HG03469 (cell line): ENCODE data around the gene GPAM.
A peak's percentile ranks its signal among the peaks of the same experiment; 100 is the strongest.
"Not testable (repeated sequence)": the region's sequence is repeated elsewhere in the genome, so short reads cannot be mapped to it uniquely, and the experiment has no call there.

Experiments
- ATAC-seq: cut with Tn5 transposase; IDR thresholded peaks from one replicate; pipeline ENCODE4 v1.9.1; 2021; ENCODE audit warnings: mild to moderate bottlenecking, moderate library complexity, moderate number of reproducible peaks; ENCODE audit not compliant: unreplicated experiment

The GPAM gene, protein sequence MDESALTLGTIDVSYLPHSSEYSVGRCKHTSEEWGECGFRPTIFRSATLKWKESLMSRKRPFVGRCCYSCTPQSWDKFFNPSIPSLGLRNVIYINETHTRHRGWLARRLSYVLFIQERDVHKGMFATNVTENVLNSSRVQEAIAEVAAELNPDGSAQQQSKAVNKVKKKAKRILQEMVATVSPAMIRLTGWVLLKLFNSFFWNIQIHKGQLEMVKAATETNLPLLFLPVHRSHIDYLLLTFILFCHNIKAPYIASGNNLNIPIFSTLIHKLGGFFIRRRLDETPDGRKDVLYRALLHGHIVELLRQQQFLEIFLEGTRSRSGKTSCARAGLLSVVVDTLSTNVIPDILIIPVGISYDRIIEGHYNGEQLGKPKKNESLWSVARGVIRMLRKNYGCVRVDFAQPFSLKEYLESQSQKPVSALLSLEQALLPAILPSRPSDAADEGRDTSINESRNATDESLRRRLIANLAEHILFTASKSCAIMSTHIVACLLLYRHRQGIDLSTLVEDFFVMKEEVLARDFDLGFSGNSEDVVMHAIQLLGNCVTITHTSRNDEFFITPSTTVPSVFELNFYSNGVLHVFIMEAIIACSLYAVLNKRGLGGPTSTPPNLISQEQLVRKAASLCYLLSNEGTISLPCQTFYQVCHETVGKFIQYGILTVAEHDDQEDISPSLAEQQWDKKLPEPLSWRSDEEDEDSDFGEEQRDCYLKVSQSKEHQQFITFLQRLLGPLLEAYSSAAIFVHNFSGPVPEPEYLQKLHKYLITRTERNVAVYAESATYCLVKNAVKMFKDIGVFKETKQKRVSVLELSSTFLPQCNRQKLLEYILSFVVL

DNA sequence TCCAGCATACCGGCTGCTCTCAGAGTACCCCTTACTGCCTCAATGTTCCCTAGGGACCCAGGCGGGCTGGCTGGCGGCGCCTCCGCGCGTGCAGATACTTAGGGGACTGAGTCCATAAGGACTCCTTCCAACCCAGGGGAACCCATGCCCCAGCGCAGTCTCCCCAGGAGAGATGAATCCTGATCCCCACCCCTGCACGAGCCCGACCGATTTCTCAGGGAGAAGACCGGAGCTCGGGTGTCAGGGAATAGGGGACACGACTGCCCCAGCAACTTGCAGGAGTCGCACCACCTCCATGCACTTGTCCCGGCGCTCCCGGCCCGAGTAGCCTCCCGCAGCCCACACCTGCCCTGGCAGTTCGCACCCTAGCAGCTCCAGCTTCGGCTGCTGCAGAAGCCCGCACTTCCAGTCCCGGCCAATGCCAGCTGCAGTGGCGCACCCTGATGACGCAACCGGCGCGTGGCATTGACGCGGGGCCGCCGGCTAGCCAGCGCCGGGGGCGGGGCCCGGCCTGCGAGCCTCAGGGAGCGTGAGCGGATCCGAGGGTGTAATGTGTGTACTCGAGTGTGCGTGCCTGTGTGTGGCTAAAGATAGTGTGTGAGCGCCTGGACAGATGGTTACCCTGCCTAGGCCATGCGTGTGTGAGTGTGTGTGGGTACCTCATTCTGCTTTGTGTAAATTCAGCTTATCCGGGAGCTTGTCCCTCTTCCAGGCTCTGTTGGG, at the start of gene GPAM:
Gene GPAM, minus strand, starts transcription at position 437 of the 723 bp plus-strand sequence. CDS start 1,981 bp downstream, outside the sequence.
- ATAC-seq = peak; percentile 95

DNA sequence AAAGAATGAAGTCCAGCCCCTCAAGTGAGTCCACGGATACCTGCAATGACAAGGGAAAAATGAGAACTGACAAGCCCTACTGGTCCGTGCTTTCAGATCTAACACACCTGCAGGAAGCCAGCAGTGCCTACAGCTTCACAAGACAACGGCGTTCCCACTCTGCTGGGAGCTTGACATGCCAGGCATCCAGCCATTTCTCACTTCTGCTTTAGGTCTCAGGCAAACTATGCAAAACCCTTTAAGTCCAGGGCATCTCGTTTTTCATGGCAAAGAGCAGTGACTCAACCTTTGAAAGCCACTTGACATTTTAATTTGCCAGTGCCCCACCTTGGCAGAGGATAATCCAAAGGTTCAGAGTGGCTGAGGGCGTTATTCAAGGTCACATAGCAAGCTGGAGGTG, 49.1 kb upstream of the GPAM start:
- no peak for ATAC-seq

DNA sequence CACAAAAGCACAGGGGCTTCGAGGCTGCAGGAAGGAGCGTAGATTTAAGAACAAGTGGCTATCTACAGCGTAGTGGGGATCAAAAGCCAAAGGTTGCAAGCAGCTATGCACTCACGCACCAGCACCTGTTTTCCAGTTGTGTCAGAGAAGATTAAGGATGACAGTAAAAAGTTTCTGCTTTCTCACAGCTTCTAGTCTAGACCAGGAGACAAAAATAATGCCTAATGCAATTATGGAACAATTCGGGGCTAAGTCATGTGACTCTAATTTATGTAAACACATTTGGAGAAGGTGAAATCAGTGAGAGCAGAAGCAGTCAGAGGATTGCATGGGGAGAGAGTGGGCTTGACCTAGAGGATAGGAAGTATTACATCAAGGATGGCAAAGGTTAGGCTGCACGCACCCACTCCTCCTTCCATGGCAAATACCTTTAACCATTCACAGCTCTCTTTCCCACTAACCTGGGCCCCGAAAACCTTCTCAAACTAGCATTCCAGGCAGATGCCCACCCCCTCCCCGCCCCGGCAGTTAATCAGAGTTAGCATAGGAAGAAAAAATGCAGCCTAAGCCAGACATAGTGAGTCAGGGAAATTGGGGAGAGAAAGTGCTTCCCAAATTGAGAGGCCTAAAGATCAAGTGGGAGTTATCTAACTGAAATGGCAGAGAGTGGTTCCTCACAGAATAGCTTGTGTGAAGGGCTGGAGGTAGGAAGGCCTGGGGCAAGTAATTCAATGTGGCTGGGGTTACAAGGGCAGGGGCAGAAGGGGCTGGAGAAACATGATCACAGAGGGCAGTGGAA, 48.2 kb upstream of the GPAM start:
- ATAC-seq = no peak

DNA sequence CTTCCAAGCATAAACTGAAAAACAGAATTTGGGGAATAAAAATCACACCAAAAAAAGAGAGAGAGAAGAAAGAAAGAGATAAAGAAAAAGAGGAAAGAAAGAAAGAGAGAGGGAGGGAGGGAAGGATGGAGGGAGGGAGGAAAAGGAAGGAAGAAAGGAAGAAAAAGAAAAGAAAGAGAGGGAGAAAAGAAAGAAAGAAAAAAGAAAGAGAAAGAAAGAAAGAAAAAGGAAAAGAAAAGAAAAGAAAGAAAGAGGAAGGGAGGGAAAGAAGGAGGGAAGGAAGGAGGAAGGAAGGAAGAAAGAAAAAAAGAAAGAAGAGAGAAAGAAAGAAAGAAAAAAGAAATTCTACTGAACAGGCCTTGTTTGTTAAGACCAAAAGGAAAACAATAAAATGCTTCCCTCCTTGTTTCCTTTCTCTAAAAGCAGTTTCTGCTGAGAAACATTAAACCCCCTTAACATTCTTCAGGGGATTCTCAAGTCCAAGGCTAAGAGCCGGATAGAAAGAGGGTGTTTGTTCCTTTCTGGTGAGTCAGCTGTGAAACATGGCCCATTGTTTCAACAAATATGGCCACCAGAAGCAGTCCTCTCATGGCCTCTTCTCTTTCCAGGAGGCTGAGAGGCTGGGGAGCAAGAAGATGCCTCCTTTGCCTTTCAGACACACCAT, 46.9 kb upstream of the GPAM start:
- ATAC-seq = no peak

DNA sequence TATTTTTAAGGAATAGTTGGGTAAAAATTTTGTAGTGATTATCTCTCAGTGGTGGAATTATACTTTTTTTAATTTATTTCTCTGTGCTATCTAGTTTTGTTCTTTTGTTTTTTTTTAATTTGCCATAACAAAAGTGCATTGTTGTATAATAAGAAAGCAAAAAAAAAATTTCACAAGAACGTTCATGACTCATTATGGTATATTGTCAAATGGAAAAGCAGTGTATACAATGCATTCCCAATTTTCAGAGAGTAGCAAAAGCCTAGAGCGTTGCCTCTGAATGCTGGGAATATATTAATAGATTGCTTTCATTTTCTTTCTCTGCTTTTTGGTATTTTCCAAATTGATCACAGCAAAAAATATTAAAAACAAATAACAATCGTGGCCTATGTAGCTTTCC, 46.3 kb upstream of the GPAM start:
- no peak for ATAC-seq

DNA sequence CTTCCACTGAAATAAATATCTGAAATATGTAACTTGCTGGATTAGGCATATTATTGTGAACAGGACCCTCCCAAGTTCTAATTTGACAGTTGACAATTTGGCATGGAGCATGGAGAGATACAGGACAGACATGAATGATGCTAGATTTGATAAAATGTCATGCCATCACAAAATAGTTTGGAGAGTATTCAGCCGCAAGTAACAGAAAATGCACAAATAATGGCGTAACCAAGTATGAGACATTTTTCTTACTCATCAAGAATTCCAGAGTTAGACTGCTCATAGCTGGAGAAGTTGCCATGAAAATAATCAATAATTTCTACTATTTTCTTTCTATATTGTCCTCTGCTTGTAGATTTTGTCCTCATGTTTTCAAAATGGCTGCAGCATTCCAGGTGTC, 45.5 kb upstream of the GPAM start:
- no peak for ATAC-seq

DNA sequence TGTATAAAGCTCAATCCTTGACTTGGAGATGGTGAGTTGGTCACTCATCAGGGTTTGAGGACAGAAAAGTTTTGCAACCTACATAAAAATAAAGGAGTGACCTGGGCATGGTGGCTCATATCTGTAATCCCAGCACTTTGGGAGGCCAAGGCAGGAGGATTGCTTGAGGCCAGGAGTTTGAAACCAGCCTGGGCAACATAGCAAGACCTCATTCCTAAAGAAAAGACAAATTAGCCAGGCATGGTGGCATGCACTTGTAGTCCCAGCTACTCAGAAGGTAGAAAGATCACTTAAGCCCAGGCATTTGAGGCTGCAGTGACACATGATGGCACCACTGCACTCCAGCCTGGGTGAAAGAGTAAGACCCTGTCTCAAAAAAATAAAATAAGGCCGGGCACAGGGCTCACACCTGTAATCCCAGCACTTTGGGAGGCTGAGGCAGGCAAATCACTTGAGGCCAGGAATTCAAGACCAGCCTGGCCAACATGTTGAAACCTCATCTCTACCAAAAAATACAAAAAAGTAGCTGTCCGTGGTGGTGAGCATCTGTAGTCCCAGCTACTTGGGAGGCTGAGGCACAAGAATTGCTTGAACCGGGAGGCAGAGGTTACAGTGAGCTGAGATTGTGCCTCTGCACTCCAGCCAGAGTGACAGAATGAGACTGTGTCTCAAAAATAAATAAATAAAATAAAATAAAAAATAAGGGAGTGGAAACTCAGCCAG, 45.0 kb upstream of the GPAM start:
- ATAC-seq = not testable (repeated sequence)

DNA sequence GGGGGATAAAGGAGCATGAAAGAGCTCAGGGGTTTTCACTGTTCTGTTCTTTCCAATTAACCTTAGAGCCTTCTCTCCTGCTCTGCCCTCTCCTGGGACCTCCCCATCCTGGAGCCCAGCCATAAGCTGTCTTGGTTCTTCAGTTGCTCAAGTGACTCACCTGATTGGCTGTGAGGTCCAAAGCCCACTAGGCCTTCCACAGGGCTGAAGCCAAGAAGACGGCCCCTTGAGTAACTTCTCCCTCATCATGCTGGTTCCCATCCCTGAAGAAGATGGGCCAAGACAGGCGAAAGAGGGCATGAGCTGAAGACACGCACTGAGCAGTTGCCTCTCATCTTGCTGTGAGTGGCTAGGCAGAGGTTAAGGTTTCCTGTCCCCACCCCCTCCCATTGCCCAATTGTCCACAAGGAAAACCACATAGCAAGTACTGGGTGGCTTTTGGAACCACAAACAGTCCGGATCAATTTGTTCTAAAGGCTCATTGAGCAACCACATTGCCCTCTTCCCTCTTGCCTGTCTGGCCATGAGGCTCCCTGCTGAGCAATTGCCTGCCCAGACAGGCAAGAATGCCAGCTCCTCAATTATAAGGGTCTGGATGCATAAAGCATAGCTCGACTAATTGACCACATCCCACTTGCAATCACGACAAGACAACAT, 43.9 kb upstream of the GPAM start:
- no peak for ATAC-seq

DNA sequence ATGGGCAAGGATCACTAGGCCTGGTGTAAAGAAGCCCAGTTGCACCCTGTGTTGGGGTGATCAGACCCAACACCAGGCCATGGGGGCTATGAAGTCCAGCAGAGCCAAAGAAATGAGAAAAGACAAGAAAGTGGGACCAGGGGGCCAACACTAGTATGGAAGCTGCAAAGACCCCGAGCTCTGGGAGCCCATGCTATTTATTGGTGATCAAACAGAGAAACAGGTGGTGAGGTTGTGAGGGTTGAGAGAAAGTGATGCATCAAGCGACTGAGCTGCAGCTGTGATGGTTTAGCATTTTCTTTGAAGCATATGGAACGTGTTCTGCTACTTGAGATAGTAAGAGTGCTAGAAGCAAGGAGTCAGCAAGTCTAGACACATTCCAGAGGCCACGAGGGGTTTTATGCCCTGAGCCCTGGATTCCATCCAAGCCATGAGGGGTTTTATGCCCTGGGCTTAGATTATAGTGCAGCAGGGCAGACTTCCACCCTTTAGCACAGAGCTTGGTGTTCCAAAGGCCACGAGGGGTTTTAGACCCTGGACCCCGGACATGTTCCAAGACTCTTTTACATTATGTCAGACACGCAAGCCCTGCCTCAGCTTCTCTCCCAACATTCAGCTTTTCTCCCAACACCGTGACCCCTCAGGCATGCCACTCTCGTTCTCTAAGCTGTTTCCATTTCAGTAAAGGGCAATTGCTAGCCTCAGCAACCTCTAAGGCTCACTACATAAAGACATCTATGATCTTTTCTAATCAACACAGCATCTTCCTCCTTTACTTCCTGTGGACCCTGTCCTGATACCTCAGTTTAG, 43.1 kb upstream of the GPAM start:
- ATAC-seq = no peak

DNA sequence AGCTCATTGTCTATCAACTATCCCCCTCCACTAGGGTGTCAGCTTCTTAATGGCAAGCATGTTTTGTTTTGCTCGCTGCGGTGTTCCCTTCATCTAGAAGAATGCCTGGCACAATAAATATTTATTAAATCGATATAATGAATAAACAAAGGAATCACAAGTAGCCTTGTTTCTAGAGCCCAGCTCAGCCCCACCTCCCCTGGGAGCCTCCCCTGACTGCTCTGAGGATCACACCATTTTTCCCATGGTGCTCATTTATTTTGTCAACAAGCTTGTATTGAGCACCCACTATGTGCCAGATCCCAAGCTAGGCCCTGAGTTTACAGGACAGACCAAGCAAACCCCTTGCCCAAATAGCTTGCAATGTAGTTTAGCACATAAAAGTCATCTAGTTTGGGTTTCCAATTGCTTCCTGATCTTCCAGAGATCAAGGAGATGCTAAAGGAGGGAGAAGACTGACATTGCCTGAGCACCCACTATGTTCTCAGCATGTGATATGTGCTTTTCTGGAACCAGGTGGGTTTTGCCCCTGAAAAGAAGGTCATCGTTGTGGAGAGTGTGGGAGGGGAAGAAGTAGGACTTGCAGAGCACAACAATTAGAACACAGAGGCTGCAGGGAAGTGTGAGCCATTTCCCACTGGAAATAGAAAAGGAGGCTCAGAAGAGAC, 42.3 kb upstream of the GPAM start:
- ATAC-seq = no peak

DNA sequence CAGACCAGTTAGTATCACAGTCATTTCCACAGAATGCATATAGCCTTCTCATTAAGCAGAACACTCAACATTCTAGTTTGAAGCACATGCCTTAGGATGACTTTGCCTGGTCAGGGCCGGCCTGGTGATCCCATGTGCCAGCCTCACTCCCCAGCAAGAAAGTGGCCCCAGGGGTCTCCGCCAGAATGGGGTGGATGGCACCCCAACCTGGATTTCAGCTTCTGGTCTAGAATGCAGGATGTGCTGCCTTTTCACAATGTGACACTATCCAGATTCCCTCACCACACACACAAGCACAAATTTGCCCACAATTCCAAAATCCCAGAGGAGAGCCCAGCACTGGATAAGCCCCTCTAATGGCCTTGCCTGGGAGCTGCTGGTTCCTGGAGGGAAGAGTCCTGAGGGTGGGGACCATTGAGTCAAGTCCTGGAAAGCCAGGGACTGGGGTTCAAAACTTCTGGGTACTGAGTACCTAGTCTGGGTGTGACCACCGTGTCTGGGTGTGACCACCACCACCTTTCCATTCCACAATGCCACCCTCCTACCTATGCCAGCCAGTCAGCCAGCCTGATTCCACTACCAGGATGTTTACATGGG, 41.5 kb upstream of the GPAM start:
- no peak for ATAC-seq

DNA sequence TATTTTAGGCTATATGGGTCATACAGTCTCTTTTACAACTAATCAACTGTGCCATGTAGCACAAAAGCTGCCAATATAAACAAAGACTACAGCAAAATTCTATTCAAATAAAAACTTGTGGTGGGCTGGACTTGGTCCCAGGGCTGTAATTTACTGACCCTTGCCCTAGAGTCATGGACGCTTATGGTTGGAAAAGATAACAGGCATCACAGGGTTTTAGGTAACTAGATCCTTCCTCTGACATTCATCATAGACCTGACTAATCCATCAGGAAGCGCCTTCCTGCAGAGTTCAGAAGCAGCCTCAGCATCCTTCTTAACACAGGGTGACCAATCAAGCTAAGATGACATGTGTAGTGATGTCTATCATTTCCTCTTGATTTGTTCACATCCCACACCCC, 40.2 kb upstream of the GPAM start:
- ATAC-seq = no peak

DNA sequence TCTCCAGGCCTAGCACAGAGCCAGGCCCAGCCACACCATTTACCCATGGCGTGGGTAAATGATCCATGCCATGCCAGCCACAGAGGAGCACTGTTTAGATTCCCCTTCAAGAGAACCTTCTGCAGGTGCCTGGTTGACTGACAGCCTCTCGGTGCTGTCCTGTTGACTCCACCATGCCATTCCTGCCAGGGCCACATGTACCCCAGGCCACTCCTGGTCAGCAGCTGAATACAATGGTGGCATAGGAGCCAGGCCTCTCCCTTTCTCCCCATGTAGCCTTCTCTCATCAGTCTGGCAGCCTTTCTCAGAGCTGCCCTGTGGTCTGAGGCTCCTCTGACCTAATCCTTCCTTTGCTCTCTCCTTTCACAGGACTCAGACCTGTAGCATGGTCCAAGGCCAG, 39.2 kb upstream of the GPAM start:
- no peak for ATAC-seq

DNA sequence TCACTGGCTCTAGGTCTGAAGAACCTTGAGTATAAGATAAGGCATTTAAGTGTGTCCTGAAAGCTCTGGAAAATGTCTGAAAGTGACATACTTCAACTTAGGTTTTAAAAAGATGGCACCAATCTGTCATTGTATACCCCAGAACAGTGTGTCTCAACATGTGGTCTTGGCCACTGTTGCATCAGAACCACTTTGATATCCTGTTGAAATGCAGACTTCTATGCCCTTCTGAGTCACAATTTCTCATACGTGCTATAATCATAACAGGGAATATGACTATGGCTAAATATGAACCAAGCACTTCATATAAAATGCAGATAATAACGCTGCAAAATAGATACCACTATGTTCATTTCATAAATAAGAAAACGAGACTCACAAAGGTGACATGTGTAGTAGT, 38.0 kb upstream of the GPAM start:
- no peak for ATAC-seq

DNA sequence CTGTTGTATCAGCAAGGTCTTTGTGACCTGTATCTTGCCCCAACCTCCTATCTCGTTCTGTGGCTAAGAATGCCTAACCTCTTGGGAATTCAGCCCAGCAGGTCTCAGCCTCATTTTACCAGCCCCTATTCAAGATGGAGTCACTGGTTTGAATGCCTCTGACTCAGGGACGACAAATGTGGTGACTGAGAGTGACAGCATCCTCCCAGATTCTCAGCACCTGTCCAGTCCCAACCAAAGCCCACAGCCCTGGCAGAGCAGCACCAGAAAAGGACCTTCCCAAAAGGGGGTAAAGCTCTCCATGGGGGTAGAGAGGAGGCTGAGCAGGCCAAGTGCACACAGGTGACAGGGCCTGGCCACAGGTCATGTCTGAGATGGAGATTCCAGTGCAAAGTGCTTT, 35.4 kb upstream of the GPAM start:
- no peak for ATAC-seq

DNA sequence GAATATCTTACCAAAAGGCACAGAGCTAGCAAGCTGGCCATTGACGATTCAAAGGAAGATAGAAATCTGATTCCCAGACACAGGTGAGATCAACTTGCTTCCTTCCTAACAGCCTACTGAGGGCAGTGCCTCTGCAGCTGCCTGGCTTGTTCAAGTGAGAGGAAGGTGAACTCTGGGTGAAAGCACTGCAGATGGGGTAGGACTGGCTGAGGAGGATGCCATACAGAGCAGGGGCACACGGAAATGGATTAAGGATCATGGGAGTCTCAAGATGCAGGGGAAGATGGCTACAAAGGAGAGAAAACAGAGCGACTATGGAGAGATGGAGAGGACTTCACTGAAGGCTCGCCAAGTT, 34.4 kb upstream of the GPAM start:
- ATAC-seq = no peak

DNA sequence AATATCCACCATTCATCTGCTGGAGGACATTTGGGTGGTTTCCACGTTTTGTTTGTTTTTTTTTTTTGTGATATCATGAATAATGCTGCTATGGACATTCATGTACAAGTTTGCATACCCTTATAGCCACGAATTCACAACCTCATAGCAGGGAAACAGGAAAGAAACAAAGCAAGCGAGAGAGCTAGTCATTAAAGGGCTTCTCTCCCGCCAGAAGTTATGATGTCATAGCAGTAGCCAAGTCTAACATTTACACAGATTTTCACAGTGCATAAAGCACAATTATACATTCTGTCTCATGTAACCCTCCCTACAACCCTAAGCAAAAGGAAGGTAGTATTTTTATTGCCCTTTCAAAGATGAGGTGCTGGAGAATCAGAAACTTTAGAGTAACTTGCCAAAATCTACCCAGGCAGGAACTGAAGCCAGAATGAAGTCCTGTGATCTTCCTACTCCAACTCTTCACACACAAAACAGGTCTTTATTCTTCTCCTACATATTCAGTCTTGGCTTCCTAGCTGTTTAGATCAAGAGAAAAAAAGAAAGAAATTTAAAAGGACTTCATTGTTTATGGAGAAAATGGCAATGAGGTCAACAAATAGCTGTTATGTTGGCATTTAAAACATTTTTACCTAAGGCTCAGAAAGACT, 33.9 kb upstream of the GPAM start:
- ATAC-seq = no peak
